ENCODE data around the gene SRRM2. TPM values are rescaled to one million over a fixed set of nuclear protein-coding genes. Genes with fewer than 3 reads are reported as not detected.
A peak's percentile ranks its signal among the peaks of the same experiment; 100 is the strongest.
"Not testable (repeated sequence)": the region's sequence is repeated elsewhere in the genome, so short reads cannot be mapped to it uniquely, and the experiment has no call there.

The SRRM2 gene
- total and polyA plus RNA-seq, 9 donors: 103 to 610 (median 507) TPM

GRCh38 chr16:2720064-2720457, 32.4 kb upstream of the SRRM2 start, which contains the start of gene PRSS27:
TSS of gene PRSS27 (minus strand) at chr16:2720224. CDS start at chr16:2720160, 64 bp downstream.
- peaks cover 6% of the 10 kb centered on the region for H3K27me3 ChIP-seq (ENCODE audit: control insufficient read depth, insufficient read depth, low read length)
- peaks cover 13% of the 10 kb centered on the region for H3K4me1 ChIP-seq (ENCODE audit: control insufficient read depth, insufficient read depth, low read length)
- 83% methylated on average over 24 of the region's 26 CpGs for WGBS (ENCODE audit: insufficient coverage)
- H3K9me3 ChIP-seq (replicated peaks; ENCODE audit: control insufficient read depth, low read depth, low read length): no peaks in the 10 kb centered on the region
- no peaks in the 10 kb centered on the region for H3K36me3 ChIP-seq (ENCODE audit: control insufficient read depth, insufficient read depth, low read length)
- H3K27ac ChIP-seq (ENCODE audit: low read length): peak within 1 kb of the TSS; percentile 79
- peak within 1 kb of the TSS; percentile 51 for H3K4me3 ChIP-seq (ENCODE audit: low read length)
- DNase-seq: no peak

- H3K4me1 ChIP-seq (ENCODE audit: control insufficient read depth, insufficient read depth, low read length): peaks cover 8% of the 10 kb centered on the region
- H3K27ac ChIP-seq (ENCODE audit: low read length): peak overlapping the region; percentile 79
- peaks cover 4% of the 10 kb centered on the region for H3K27me3 ChIP-seq (ENCODE audit: control insufficient read depth, insufficient read depth, low read length)
- 1% methylated on average over 82 of the region's 99 CpGs for WGBS (ENCODE audit: insufficient coverage)
- H3K4me3 ChIP-seq (ENCODE audit: low read length): peak overlapping the region; percentile 51
- no peaks in the 10 kb centered on the region for H3K9me3 ChIP-seq (replicated peaks; ENCODE audit: control insufficient read depth, low read depth, low read length)
- peak; percentile 87 for DNase-seq
- no peaks in the 10 kb centered on the region for H3K36me3 ChIP-seq (ENCODE audit: control insufficient read depth, insufficient read depth, low read length)
Observed at GRCh38 chr16:2720719-2721633, 31.5 kb upstream of the SRRM2 start.

GRCh38 chr16:2721634-2722173, 30.7 kb upstream of the SRRM2 start:
- H3K27me3 ChIP-seq (ENCODE audit: control insufficient read depth, insufficient read depth, low read length); H3K9me3 ChIP-seq (replicated peaks; ENCODE audit: control insufficient read depth, low read depth, low read length); H3K36me3 ChIP-seq (ENCODE audit: control insufficient read depth, insufficient read depth, low read length); DNase-seq; H3K4me1 ChIP-seq (ENCODE audit: control insufficient read depth, insufficient read depth, low read length); H3K27ac ChIP-seq (ENCODE audit: low read length): not testable (repeated sequence)
- 18% methylated on average over 6 of the region's 14 CpGs for WGBS (ENCODE audit: insufficient coverage)
- peak overlapping the region; percentile 35 for H3K4me3 ChIP-seq (ENCODE audit: low read length)

DNA sequence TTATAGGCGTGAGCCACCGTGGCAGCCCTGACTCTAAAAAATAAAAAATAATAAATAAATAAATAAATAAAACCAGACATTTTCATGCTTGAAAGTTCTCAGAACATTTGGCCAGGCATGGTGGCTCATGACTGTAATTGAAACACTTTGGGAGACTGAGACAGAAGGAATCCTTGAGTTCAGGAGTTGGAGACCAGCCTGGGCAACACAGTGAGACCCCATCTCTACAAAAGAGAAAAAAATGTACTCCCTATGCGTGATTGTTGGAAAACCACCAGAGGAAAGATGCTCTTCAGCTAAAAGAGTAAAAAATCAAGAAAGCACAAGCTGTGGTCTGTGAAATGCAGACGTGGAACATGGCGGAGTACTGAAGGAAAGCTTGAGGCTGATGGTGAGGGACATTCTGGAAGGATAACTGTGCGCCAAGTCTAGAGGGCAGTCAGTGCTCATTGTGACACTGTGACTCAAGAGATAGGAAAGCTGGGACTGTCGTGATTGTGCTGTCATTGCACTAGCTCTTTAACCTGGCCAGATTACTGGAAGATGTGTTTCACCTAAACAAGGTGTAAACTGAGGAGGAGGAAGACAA, 28.3 kb upstream of the SRRM2 start:
- no peak overlapping the region for H3K27ac ChIP-seq (ENCODE audit: low read length)
- WGBS (ENCODE audit: insufficient coverage): 92% methylated on average over 5 of the region's 7 CpGs
- H3K27me3 ChIP-seq (ENCODE audit: control insufficient read depth, insufficient read depth, low read length): peaks cover 4% of the 10 kb centered on the region
- H3K9me3 ChIP-seq (replicated peaks; ENCODE audit: control insufficient read depth, low read depth, low read length): no peaks in the 10 kb centered on the region
- H3K4me1 ChIP-seq (ENCODE audit: control insufficient read depth, insufficient read depth, low read length): peaks cover 5% of the 10 kb centered on the region
- no peak overlapping the region for H3K4me3 ChIP-seq (ENCODE audit: low read length)
- no peaks in the 10 kb centered on the region for H3K36me3 ChIP-seq (ENCODE audit: control insufficient read depth, insufficient read depth, low read length)
- DNase-seq: peak; percentile 0

- Histone ChIP-seq H3K36me3 (ENCODE audit: control insufficient read depth, insufficient read depth, low read length) (no peaks in the 10 kb centered on the region), H3K4me3 (ENCODE audit: low read length) (no peak overlapping the region), H3K27ac (ENCODE audit: low read length) (no peak overlapping the region), H3K9me3 (replicated peaks; ENCODE audit: control insufficient read depth, low read depth, low read length) (no peaks in the 10 kb centered on the region), H3K4me1 (ENCODE audit: control insufficient read depth, insufficient read depth, low read length) (peaks cover under 1% of the 10 kb centered on the region), H3K27me3 (ENCODE audit: control insufficient read depth, insufficient read depth, low read length) (peaks cover 4% of the 10 kb centered on the region)
- no peak for DNase-seq
- 69% methylated on average over 13 of the region's 16 CpGs for WGBS (ENCODE audit: insufficient coverage)
Observed at GRCh38 chr16:2724816-2725348, 27.6 kb upstream of the SRRM2 start.

DNA sequence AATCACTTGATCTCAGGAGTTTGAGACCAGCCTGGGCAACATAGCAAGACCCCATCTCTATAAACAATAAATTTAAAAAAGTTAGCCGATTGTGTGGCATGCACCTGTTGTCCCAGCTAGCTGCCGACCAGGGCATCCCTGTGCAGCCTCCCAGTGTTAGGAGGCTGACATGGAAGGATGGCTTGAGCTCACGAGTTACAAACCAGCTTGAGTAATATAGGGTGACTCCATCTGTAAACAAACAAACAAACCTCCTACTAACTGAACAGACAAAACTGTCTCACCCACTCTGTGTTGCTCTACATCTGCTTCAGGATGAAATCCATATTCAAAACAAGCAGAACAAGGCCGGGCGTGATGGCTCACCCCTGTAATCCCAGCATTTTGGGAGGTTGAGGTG, 25.5 kb upstream of the SRRM2 start:
- no peak overlapping the region for H3K27ac ChIP-seq (ENCODE audit: low read length)
- DNase-seq: no peak
- no peaks in the 10 kb centered on the region for H3K9me3 ChIP-seq (replicated peaks; ENCODE audit: control insufficient read depth, low read depth, low read length)
- no CpG with 5 or more reads among the region's 5 CpGs for WGBS (ENCODE audit: insufficient coverage)
- peaks cover 4% of the 10 kb centered on the region for H3K27me3 ChIP-seq (ENCODE audit: control insufficient read depth, insufficient read depth, low read length)
- no peaks in the 10 kb centered on the region for H3K4me1 ChIP-seq (ENCODE audit: control insufficient read depth, insufficient read depth, low read length)
- no peaks in the 10 kb centered on the region for H3K36me3 ChIP-seq (ENCODE audit: control insufficient read depth, insufficient read depth, low read length)
- H3K4me3 ChIP-seq (ENCODE audit: low read length): no peak overlapping the region

- no peaks in the 10 kb centered on the region for H3K36me3 ChIP-seq (ENCODE audit: control insufficient read depth, insufficient read depth, low read length)
Observed at GRCh38 chr16:2728034-2728433, 24.4 kb upstream of the SRRM2 start.

DNA sequence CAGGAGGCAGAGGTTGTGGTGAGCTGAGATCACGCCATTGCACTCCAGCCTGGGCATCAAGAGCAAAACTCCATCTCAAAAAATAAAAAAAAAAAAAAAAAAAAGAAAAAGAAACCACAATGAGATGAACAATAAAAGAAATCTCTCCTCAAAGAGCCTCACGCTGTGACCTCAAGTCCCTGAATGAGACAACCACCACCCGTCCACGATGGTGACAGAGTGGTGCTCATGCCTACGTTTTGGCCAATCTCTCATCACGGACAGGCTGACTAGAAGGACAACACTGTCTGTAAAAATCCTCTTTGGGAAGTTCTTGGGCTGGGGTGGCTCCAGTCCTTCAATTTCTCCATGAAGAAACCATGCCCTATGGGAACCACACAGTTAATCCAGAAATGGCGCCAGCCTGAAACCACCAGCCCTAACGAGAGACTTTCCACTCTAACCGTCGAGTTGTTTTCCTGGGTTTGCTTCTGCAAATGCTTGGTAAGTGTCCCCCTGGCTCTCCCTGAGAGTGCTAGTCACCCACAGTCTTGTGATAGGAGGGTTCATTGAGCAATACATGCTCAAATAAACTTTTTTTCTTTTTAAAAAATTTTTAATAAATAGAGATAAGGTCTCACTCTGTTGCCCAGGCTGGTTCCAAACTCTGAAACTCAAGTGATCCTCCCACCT, 17.5 kb upstream of the SRRM2 start:
- Histone ChIP-seq H3K27ac (ENCODE audit: low read length) (no peak overlapping the region), H3K4me3 (ENCODE audit: low read length) (no peak overlapping the region), H3K9me3 (replicated peaks; ENCODE audit: control insufficient read depth, low read depth, low read length) (no peaks in the 10 kb centered on the region), H3K36me3 (ENCODE audit: control insufficient read depth, insufficient read depth, low read length) (no peaks in the 10 kb centered on the region), H3K4me1 (ENCODE audit: control insufficient read depth, insufficient read depth, low read length) (peaks cover 3% of the 10 kb centered on the region), H3K27me3 (ENCODE audit: control insufficient read depth, insufficient read depth, low read length) (peaks cover 5% of the 10 kb centered on the region)
- no peak for DNase-seq
- WGBS (ENCODE audit: insufficient coverage): 81% methylated on average over 6 of the region's 10 CpGs

More at GRCh38 chr16:2728034-2728433, 24.4 kb upstream of the SRRM2 start:
- no CpG with 5 or more reads among the region's 7 CpGs for WGBS (ENCODE audit: insufficient coverage)
- Histone ChIP-seq H3K27me3 (ENCODE audit: control insufficient read depth, insufficient read depth, low read length) (peaks cover 4% of the 10 kb centered on the region), H3K4me3 (ENCODE audit: low read length) (no peak overlapping the region), H3K27ac (ENCODE audit: low read length) (no peak overlapping the region), H3K4me1 (ENCODE audit: control insufficient read depth, insufficient read depth, low read length) (no peaks in the 10 kb centered on the region), H3K9me3 (replicated peaks; ENCODE audit: control insufficient read depth, low read depth, low read length) (no peaks in the 10 kb centered on the region)
- no peak for DNase-seq

GRCh38 chr16:2736476-2737237, 15.8 kb upstream of the SRRM2 start:
- WGBS (ENCODE audit: insufficient coverage): 82% methylated on average over 9 of the region's 11 CpGs
- no peaks in the 10 kb centered on the region for H3K36me3 ChIP-seq (ENCODE audit: control insufficient read depth, insufficient read depth, low read length)
- H3K27ac ChIP-seq (ENCODE audit: low read length): no peak overlapping the region
- peaks cover 3% of the 10 kb centered on the region for H3K4me1 ChIP-seq (ENCODE audit: control insufficient read depth, insufficient read depth, low read length)
- H3K4me3 ChIP-seq (ENCODE audit: low read length): no peak overlapping the region
- no peaks in the 10 kb centered on the region for H3K9me3 ChIP-seq (replicated peaks; ENCODE audit: control insufficient read depth, low read depth, low read length)
- DNase-seq: no peak
- H3K27me3 ChIP-seq (ENCODE audit: control insufficient read depth, insufficient read depth, low read length): peaks cover 5% of the 10 kb centered on the region
